A673 (cell line): ENCODE data around the gene CRELD2. TPM values are rescaled to one million over a fixed set of nuclear protein-coding genes. Genes with fewer than 3 reads are reported as not detected.

Source experiments
- BruUV-seq: library from RNA; stranded (reverse); fragments of 400-500 nt; replicated peaks from 2 replicates; lab custom pipeline; 2021; lab: Mats Ljungman, UMichigan
- CTCF ChIA-PET: fragments of 300-600 bp; sonication (Branson Sonifier 250); formaldehyde crosslinking; loops from one replicate; lab custom pipeline; 2022; ENCODE audit warnings: antibody characterized with exemption; lab: Charles Lee
- POLR2A ChIA-PET: fragments of 300-600 bp; sonication (Branson Sonifier 250); formaldehyde crosslinking; loops from one replicate; lab custom pipeline; 2022; ENCODE audit warnings: antibody characterized with exemption; ENCODE audit not compliant: low non-redundant PET; lab: Charles Lee
- DNase-seq: peaks from one replicate; pipeline ENCODE4 v3.0.0-alpha.2; 2015; ENCODE audit warnings: low spot score
- H3K27ac ChIP-seq: fragments of 200-600 bp; sonication (generic); 2 replicates; pipeline ENCODE4 v1.5.1; 2016; ENCODE audit warnings: mixed run types, low read depth, mild to moderate bottlenecking, mixed read lengths, antibody characterized with exemption, low read length; ENCODE audit not compliant: poor library complexity, severe bottlenecking
- H3K27me3 ChIP-seq: fragments of 200-600 bp; sonication (generic); replicated peaks from 2 replicates; pipeline ENCODE4 v1.6.1; 2017; ENCODE audit warnings: mixed run types, low read depth, mild to moderate bottlenecking, mixed read lengths, antibody characterized with exemption, low read length; ENCODE audit not compliant: insufficient read depth, poor library complexity
- H3K36me3 ChIP-seq: fragments of 200-600 bp; sonication (generic); 2 replicates; pipeline ENCODE4 v1.6.1; 2016; ENCODE audit warnings: mixed run types, mild to moderate bottlenecking, mixed read lengths, antibody characterized with exemption, low read length; ENCODE audit not compliant: insufficient read depth, poor library complexity, severe bottlenecking
- H3K4me1 ChIP-seq: fragments of 200-600 bp; sonication (generic); 2 replicates; pipeline ENCODE4 v1.6.1; 2017; ENCODE audit warnings: mixed run types, mild to moderate bottlenecking, mixed read lengths, antibody characterized with exemption, low read length; ENCODE audit not compliant: insufficient read depth, poor library complexity, severe bottlenecking
- H3K4me3 ChIP-seq: fragments of 200-600 bp; sonication (generic); 2 replicates; pipeline ENCODE4 v1.5.1; 2016; ENCODE audit warnings: low read depth, mixed run types, mild to moderate bottlenecking, mixed read lengths, low read length; ENCODE audit not compliant: poor library complexity, severe bottlenecking
- H3K9me3 ChIP-seq: fragments of 200-600 bp; sonication (generic); 2 replicates; pipeline ENCODE4 v1.6.1; 2016; ENCODE audit warnings: mixed run types, low read depth, mild to moderate bottlenecking, mixed read lengths, antibody characterized with exemption, low read length; ENCODE audit not compliant: poor library complexity, severe bottlenecking
- CTCF ChIP-seq: fragments of 300-800, 200-600 bp; sonication (generic); conservative IDR thresholded peaks from 2 replicates; pipeline ENCODE4 v1.5.1; 2017; ENCODE audit warnings: low read depth, mild to moderate bottlenecking, antibody characterized with exemption, low read length, moderate library complexity, mixed read lengths
- EZH2 ChIP-seq: fragments of 200-600 bp; sonication (generic); IDR thresholded peaks from 2 replicates; pipeline ENCODE4 v1.6.1; 2017; ENCODE audit warnings: borderline replicate concordance, low read depth, mild to moderate bottlenecking, mixed read lengths, antibody characterized with exemption, low read length; ENCODE audit not compliant: poor library complexity, severe bottlenecking
- intact Hi-C: fragments of 100-400 bp; cut with micrococcal nuclease; formaldehyde crosslinking; loops from one replicate; pipeline ENCODE4 v1.10.0; 2022; ENCODE audit not compliant: unreplicated experiment
- total RNA-seq: library from RNA; stranded (reverse); gene quantifications from 2 replicates; pipeline ENCODE4 v1.2.3, GENCODE V29; 2021

Gene CRELD2
- total RNA-seq, 1 experiment from 2014 or later = 54.7 TPM

- no peak for DNase-seq
- Histone ChIP-seq H3K36me3 (no peaks in the 10 kb centered on the region), H3K27me3 (no peaks in the 10 kb centered on the region), H3K9me3 (no peaks in the 10 kb centered on the region), H3K27ac (no peak overlapping the region), H3K4me1 (peaks cover 7% of the 10 kb centered on the region), H3K4me3 (no peak overlapping the region)
- no peak for TF ChIP-seq CTCF
- no peak for TF ChIP-seq EZH2
- intact Hi-C loops = no loop called here
- ChIA-PET POLR2A (no interaction called here), CTCF (no interaction called here)
- BruUV-seq = no TSS peak
Observed at GRCh38 chr22:49954991-49955580, 36.7 kb downstream of the CRELD2 start.

- H3K27me3 ChIP-seq = no peaks in the 10 kb centered on the region
- no TSS peak for BruUV-seq
- POLR2A ChIA-PET = no interaction called here
- no peak overlapping the region for H3K4me3 ChIP-seq
- CTCF ChIA-PET = no interaction called here
- no peak for TF ChIP-seq CTCF
- no peak for TF ChIP-seq EZH2
- DNase-seq = no peak
- no peak overlapping the region for H3K27ac ChIP-seq
- no peaks in the 10 kb centered on the region for H3K9me3 ChIP-seq
- H3K36me3 ChIP-seq = no peaks in the 10 kb centered on the region
- intact Hi-C loops = no loop called here
- H3K4me1 ChIP-seq = peaks cover 7% of the 10 kb centered on the region
Observed at GRCh38 chr22:49955581-49956417, 37.4 kb downstream of the CRELD2 start.

GRCh38 chr22:49956418-49956770 lies 38.0 kb downstream of the CRELD2 start:
- ChIA-PET POLR2A (no interaction called here), CTCF (no interaction called here)
- Histone ChIP-seq H3K9me3 (no peaks in the 10 kb centered on the region), H3K27ac (no peak overlapping the region), H3K36me3 (peaks cover under 1% of the 10 kb centered on the region), H3K4me3 (no peak overlapping the region), H3K4me1 (peaks cover 7% of the 10 kb centered on the region), H3K27me3 (no peaks in the 10 kb centered on the region)
- no peak for DNase-seq
- intact Hi-C loops = no loop called here
- TF ChIP-seq EZH2 (no peak), CTCF (no peak)
- no TSS peak for BruUV-seq
